MCF 10A (cell line): ENCODE data around the gene CCDC124. TPM values are rescaled to one million over a fixed set of nuclear protein-coding genes. Genes with fewer than 3 reads are reported as not detected.
"Not testable (repeated sequence)": the region's sequence is repeated elsewhere in the genome, so short reads cannot be mapped to it uniquely, and the experiment has no call there.

ENCODE experiments used
- BruUV-seq: library from RNA; stranded (reverse); fragments of 400-500 nt; replicated peaks from 2 replicates; lab custom pipeline; 2021; lab: Mats Ljungman, UMichigan
- CTCF ChIA-PET: fragments of 300-600 bp; sonication (Branson Sonifier 250); formaldehyde crosslinking; extraction: SDS; loops from one replicate; lab custom pipeline; 2021; ENCODE audit warnings: antibody characterized with exemption, inconsistent platforms; lab: Yijun Ruan, JAX
- POLR2A ChIA-PET: fragments of 300-600, 350-650 bp; sonication (Branson Sonifier 250); formaldehyde crosslinking; extraction: SDS; loops from one replicate; lab custom pipeline; 2020; ENCODE audit warnings: antibody characterized with exemption, inconsistent platforms; lab: Yijun Ruan, JAX
- DNase-seq: peaks from one replicate; pipeline ENCODE4 v3.0.0-alpha.2; 2018; ENCODE audit not compliant: unreplicated experiment
- H3K27ac Mint-ChIP-seq: one replicate; pipeline ENCODE4 v1.8.0; 2022; ENCODE audit warnings: mild to moderate bottlenecking, low read depth, mixed read lengths; ENCODE audit not compliant: unreplicated experiment
- H3K27me3 Mint-ChIP-seq: one replicate; pipeline ENCODE4 v1.8.0; 2022; ENCODE audit warnings: mixed read lengths; ENCODE audit not compliant: insufficient read depth, unreplicated experiment
- H3K36me3 Mint-ChIP-seq: one replicate; pipeline ENCODE4 v1.8.0; 2022; ENCODE audit warnings: mild to moderate bottlenecking, moderate library complexity, mixed read lengths; ENCODE audit not compliant: insufficient read depth, unreplicated experiment
- H3K4me1 Mint-ChIP-seq: one replicate; pipeline ENCODE4 v1.8.0; 2022; ENCODE audit warnings: mixed read lengths; ENCODE audit not compliant: insufficient read depth, unreplicated experiment
- H3K4me3 Mint-ChIP-seq: one replicate; pipeline ENCODE4 v1.8.0; 2022; ENCODE audit warnings: mild to moderate bottlenecking, moderate library complexity, mixed read lengths; ENCODE audit not compliant: unreplicated experiment
- H3K9me3 Mint-ChIP-seq: one replicate; pipeline ENCODE4 v1.8.0; 2022; ENCODE audit warnings: mixed read lengths; ENCODE audit not compliant: unreplicated experiment
- CTCF ChIP-seq: fragments of 200-600 bp; IDR thresholded peaks from one replicate; pipeline ENCODE4 v1.8.0; 2022; ENCODE audit warnings: antibody characterized with exemption, mild to moderate bottlenecking; ENCODE audit not compliant: unreplicated experiment
- intact Hi-C: fragments of 100-400 bp; cut with micrococcal nuclease; formaldehyde crosslinking; loops from 2 replicates; pipeline ENCODE4 v1.14.1; 2022
- total RNA-seq: library from RNA; stranded (reverse); gene quantifications from 2 replicates; pipeline ENCODE4 v1.2.3, GENCODE V29; 2022

Gene CCDC124
- total RNA-seq, 1 experiment from 2014 or later = 122 TPM

GRCh38 chr19:17919122-17919521, 13.7 kb upstream of the CCDC124 start:
- H3K4me3 Mint-ChIP-seq, BruUV-seq, H3K27me3 Mint-ChIP-seq, intact Hi-C loops, CTCF ChIA-PET, H3K9me3 Mint-ChIP-seq, H3K27ac Mint-ChIP-seq, DNase-seq, H3K36me3 Mint-ChIP-seq, H3K4me1 Mint-ChIP-seq: not testable (repeated sequence)
- POLR2A ChIA-PET = interaction anchor here (2.4 kb wide), 1 partner anchor 14 kb away, joined by 10 read pairs; the partner anchor contains the start of gene CCDC124

GRCh38 chr19:17920527-17920926, 12.3 kb upstream of the CCDC124 start:
- no peak for TF ChIP-seq CTCF
- H3K27me3 Mint-ChIP-seq = no peaks in the 10 kb centered on the region
- no TSS peak for BruUV-seq
- ChIA-PET CTCF (interaction anchor here (0.6 to 1.2 kb wide), 4 partner anchors 12 to 87 kb away, joined by 3 read pairs; partner anchors contain the start of gene CCDC124), POLR2A (interaction anchor here (0.7 to 2.4 kb wide), 3 partner anchors 12 to 158 kb away, joined by 3 to 10 read pairs (median 4); partner anchors contain the start of gene CCDC124)
- H3K36me3 Mint-ChIP-seq = no peaks in the 10 kb centered on the region
- DNase-seq = no peak
- no peaks in the 10 kb centered on the region for H3K9me3 Mint-ChIP-seq
- no peak overlapping the region for H3K4me3 Mint-ChIP-seq
- intact Hi-C loops = no loop called here
- no peak overlapping the region for H3K27ac Mint-ChIP-seq
- H3K4me1 Mint-ChIP-seq = no peaks in the 10 kb centered on the region

- intact Hi-C loops = no loop called here
- Mint-ChIP-seq H3K27ac (no peak overlapping the region), H3K4me1 (no peaks in the 10 kb centered on the region), H3K9me3 (no peaks in the 10 kb centered on the region), H3K27me3 (no peaks in the 10 kb centered on the region), H3K36me3 (no peaks in the 10 kb centered on the region), H3K4me3 (no peak overlapping the region)
- no TSS peak for BruUV-seq
- no peak for DNase-seq
- CTCF ChIA-PET = interaction anchor here (0.7 kb wide), 1 partner anchor 52 kb away, joined by 5 read pairs; no protein-coding TSS in a partner anchor
- no peak for TF ChIP-seq CTCF
- POLR2A ChIA-PET = no interaction called here
Observed at GRCh38 chr19:17922138-17922537, 10.7 kb upstream of the CCDC124 start.

- Mint-ChIP-seq H3K27ac (no peak overlapping the region), H3K4me3 (no peak overlapping the region), H3K36me3 (no peaks in the 10 kb centered on the region), H3K27me3 (no peaks in the 10 kb centered on the region), H3K4me1 (no peaks in the 10 kb centered on the region), H3K9me3 (no peaks in the 10 kb centered on the region)
- no peak for DNase-seq
- intact Hi-C loops = no loop called here
- BruUV-seq = no TSS peak
- no peak for TF ChIP-seq CTCF
- POLR2A ChIA-PET = no interaction called here
- CTCF ChIA-PET = interaction anchor here (0.6 to 1.5 kb wide), 3 partner anchors 12 to 506 kb away, joined by 3 to 8 read pairs (median 6); partner anchors contain the start of gene MVB12A
Observed at GRCh38 chr19:17926044-17926443, 6.8 kb upstream of the CCDC124 start.
